Activated CD4-positive, alpha-beta T cell treated with anti-CD3 and anti-CD28 coated beads for 1 hour (primary cell): ENCODE results near the gene ARMC9.
A peak's percentile ranks its signal among the peaks of the same experiment; 100 is the strongest.

Experiments used
- DNase-seq: peaks from one replicate; pipeline ENCODE4 v3.0.0-alpha.2; 2020

The ARMC9 gene

DNA sequence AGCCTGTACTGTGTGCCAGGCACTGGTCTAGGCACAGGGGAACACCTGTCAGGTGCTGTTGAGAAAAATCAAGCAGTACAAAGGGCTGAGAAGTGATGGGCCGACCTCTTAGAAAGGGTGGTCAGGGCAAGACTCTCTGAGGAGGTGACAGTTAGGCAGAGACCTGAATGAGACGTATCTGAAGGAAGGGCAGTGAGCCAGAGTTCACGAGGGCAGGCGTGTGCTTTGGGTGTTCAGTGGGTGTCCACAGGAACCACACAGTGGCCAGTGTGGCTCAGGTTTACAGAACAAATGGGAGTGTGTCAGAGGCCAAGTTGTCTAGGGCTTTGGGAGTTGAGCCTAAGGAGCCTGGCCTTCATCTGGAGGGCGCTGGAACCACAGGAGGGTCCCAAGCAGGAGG, 6.2 kb downstream of the ARMC9 start:
- DNase-seq: no peak

DNA sequence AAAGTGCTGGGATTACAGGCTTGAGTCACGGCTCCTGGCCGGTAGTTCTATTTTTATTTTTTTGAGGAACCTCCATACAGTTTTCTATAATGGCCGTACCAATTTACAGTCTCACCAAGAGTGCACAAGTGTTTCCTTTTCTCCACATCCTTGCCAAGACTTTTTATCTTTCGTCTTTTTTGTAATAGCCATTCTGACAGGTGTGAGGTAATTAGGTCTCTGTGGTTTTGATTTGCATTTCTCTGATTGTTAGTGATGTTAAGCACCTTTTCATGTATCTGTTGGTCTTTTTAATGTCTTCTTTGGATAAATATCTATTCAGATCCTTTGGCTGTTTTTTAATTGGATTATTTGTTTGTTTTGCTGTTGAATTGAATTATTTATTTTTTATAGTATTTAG, 9.3 kb downstream of the ARMC9 start:
- DNase-seq: no peak

DNA sequence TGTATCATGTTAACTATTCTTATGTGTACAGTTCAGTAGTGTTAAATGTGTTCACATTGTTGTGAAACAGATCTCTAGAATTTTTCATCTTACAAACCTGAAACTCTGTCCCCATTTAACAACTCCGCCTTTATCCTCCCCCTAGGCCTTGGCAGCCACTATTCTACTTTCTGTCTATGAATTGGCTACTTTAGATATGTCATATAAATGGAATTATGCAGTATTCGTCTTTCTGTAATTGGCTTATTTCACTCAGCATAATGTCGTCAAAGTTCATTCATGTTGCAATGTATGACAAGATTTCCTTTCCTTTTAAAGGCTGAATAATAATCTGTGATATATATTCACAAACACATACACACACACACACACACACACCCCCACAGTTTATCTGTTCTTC, 12.4 kb downstream of the ARMC9 start:
- no peak for DNase-seq

DNA sequence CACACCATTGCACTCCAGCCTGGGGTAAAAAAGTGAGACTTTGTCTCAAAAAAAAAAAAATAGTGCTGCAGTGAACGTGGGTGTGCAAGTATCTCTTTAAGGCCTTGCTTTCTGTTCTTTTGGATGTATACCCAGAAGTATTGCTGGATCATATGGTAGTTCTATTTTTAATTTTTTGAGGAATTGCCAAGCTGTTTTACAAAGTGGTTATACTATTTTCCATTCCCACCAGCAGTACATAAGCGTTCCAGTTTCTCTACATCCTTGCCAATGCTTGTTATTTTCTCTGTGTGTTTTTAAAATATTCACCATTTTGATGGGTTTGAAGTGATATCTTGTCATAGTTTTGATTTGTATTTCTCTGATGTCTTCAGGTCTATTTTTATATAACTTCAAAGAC, 13.1 kb downstream of the ARMC9 start:
- DNase-seq: no peak

DNA sequence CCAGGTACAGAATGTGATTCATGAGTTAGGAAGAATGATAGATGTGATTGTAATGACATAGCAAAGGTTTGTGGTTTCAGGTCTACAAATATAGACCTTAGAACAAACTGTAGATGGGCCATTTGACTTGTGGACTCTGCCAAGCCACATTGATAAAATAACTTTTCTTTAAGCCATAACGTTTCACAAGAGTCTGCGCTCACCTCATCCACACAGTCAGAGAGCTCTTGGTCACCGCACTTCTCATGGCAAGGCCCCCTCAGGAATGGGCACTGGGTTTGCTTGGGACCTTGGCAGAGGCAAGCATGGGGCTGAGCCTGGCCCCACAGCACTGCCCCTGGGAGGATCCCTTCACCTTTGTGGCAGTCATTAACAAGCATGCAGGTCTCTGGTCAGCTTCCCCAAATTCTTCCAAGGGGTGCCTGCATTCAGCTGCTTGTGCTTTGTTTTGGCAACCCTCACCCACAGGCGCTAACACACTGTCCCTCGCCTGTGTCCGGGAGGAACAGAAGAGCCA, 14.0 kb downstream of the ARMC9 start:
- DNase-seq: no peak

DNA sequence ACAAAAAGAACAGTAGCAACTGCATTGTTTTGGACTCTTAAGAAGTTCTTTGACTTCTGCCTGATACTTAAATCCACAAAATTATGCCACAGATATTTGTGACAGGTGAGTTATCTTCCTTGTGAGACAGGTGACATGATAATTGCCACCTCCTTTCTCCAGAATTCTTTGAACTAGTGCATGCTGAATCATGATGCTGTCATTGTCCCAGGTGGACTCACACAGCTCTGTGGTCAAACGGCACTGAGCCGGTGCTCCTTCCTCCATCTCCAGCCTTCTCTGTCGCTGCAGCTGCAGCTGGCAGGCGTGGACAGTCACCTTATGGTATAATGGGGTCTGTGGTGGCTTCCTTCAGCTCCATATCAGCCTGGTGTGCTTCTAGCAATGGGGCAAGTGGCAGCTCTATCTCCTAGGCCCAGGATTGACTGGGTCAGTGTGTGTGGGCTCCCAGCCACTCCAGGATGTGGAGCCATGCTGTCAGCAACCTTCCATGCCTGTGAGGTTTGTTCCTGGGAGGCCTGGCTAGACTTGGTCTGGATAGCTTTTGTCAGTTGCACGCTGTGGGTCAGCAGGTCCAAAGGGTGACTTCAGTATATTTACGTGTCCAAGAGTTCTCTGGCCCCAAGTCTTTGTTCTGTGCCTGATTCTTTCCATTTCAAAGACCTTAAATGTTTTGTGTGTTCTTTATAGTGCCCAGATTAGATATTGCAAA, 15.7 kb downstream of the ARMC9 start:
- no peak for DNase-seq

DNA sequence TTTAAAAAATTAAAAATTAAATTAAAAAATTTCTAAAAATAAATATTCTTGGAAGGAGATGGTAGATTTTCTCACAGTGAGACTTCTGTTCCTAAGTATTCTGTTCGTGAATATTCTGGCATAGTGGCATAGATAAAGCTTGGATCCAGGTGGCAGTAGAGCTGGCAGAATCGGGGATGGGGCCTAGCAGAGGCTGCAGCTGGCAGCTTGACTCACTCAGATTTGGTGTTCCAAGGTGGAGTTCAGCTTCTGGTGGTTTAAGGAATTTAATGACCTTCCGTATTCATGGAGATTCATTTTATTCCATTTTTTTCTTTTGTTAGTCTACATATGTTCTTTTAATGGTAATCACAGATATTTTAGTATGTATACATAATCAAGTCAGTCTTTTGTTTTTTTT, 19.9 kb downstream of the ARMC9 start:
- no peak for DNase-seq

DNA sequence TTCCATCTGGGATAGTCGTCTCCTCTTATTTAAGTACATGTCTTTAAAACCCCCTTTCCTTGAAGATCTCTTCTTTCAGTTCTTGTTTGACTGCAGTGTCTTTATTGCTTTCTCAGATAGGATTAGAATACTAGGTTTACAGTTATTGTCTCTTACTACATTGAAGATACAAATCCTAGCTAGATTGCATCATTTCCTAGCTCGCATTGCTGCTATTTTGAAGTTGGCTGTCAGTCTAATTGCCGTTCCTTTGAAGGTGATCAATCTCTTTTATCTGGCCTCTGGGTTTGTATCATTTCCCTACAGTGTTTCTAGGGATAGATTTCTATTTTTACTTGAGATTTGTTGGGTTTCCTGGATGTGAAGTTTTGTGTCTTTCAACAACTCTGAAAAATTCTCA, 20.9 kb downstream of the ARMC9 start:
- DNase-seq: no peak

DNA sequence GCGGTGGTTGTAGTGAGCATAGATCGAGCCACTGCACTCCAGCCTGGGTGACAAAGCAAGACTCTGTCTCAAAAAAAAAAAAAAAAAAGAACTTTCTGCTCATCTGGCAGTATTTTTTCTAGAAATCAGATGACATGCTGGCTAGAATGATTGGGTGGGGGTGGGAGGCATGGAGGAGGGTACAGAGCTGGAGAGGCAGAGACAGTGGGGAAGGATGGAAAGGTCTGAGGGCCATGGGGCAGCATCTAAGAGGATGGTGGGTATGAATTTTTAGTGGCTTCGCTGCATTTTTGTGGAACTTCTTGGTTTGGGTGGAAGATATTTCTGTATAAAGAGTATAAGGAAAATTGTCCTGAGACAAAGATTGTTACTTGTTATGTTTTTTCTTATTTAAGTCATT, 23.3 kb downstream of the ARMC9 start:
- no peak for DNase-seq

DNA sequence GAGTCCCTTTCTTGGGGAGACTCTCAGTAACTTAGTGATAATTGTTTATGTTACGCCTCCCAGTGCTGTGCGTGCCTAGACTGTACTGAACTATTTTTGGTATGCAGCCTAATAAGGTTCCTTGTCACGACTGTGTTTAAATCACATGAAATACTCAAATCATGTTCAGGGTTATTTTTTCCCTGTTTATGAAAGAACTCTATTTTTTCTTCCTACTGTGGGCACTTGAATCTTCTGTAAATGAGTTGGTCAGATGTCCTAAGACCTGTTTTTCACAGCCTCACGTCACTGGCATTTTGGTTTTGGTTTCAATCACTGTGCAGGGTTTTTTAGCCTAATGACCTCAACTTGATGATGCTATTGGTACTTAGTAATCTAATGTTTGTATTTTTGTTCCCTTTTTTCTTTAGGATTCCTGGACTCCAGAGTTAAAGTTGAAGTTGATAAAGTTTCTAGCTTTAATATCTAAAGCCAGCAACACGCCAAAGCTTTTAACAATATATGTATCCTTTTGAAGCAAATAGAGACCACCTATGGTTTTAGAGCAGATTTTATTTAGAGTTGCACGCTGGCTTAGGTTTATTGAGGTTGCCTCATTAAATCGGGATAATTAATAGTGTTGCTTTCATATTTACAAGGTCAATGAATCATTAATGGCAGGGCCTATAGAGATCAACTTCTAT, 24.0 kb downstream of the ARMC9 start:
- DNase-seq: no peak

DNA sequence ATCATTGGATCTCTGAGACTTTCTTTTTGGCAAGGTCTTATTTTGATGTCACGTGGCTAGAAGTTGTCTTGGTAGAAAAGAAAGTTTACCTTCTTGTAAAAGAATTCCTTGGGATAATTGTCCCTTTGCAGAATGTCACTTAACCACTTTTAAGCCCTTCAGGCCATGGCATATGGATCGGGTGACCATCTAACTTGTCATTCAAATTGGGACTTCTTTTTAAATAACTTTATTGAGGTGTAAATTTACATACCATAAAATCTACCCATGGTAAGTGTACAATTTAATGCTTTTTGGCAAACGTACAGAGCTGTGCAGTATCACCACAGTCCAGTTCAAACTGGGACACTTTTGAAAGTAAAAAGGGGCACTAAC, 24.6 kb downstream of the ARMC9 start:
- DNase-seq: no peak

DNA sequence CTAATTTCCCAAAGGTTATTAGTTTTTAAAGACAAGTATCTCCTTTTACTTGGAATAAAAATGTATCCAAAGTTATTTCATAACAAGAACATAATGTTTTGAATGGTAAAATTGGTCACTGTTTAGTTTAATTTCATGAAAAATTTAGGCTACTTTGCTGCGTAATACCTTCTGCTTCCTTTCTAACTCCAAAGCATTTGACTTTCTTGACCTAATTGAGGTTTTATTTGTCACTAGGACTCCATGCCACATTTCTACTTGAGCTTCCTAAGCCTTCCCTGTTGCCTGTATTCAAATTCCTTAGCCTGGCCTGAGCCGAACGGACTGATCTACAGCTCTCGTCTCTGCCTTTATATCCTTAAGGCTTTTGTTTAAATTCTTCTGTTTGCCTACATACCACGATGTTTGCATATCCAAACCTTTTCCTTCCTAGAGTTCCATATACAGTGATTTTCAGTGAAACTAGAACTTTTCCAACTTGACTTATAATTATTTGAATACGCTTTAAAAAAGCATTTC, 25.1 kb downstream of the ARMC9 start:
- no peak for DNase-seq

DNA sequence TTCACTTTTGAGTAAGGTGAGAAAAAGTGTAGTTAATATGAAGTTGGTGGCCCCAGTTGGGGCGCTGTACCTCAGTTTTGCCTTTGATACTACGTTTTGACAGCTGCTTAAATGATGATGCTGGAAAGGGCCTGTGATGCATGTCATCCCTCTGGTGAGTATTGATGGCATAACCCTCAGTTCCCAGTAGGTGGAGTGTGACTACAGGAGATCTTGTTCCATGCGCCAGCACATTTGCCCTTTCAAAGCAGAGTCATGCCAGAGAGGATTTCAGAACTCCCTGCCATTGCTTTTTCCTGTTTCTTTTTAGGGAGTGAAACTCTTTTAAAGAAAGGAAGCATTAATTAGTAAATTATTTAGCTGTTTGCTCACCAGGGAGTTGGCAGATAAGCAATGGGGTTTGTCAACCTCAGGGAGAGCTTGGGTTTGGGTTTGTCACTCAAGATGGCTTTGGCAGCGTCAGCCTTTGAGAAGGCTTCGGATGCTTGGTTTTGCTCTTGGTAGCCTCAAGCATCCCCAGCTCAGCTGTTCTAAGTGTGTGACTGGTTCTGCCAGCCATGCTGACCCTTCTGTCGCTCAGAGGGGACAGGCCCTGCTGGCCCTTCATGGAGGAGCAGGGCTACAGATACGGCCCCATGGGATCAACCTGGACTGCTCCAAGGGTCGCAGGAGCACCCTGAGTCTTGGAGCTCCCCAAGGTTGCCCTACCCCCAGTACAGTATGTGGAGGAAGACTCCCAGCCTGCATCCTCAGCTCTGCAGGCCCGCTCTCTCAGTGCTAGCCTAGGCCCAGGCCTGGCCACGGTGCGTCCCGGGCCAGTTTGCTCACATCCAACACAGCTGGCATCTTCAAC, 29.1 kb downstream of the ARMC9 start:
- DNase-seq: peak; percentile 13

DNA sequence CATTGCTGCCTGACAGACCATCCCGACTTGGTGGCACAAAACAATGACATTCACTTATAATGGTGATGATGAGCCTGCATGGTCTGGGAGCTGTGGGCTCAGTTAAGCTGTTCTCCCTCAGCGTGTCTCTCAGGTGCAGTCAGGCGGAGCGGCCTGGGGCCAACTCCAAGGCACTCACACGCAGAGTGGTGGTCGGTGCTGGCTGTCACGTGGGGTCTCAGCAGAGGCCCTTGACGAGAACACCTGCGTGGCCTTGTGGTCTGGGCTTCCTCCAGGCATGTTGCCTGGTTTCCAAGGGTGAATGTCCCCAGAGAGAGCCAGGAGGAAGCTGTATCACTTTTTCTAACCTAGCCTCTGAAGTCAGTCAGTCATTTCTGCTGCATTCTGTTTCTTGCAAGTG, 29.8 kb downstream of the ARMC9 start:
- no peak for DNase-seq

DNA sequence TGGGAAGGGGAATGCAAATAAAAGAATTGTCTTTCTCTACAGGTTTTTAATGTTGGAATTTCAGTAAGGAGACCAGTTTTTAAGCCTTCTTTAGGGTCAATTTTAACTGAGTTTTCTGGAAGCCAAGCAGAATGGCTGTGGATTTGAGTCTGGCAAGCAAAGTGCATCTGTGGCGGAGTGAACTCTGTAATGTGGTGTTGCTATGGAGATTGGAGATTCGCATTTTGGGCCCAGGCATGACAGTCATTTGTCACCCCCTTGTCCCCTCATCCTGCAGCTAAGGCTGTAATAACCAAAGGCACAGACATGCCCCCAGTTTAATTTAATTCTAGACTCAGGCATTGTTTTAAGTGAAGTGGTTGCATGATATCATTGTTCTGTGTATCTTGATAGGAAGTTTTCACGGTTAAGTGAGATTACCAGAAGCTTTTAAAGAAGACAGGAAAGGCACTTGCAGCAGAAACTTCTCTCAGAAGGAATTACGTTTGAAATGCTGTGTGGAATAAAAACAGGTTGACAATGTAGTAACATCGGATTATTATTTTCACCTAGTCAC, 30.6 kb downstream of the ARMC9 start:
- no peak for DNase-seq

DNA sequence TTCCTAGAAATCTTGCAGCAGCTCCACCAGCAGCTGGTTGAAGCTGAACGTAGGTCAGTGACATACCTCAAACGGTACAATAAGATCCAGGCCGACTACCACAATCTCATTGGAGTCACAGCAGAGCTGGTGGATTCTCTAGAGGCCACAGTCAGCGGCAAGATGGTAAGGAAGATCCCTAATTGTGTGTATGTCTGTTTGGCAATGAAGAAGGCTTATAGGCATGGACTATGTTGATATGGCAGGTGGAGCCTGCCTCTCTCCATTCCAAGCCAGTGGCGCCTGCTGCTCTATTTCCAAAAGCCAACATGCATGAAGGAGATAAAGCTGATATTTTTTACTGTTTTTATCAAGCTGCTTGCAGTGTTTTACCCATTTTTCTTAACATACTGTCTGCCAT, 36.8 kb downstream of the ARMC9 start:
- DNase-seq: no peak

DNA sequence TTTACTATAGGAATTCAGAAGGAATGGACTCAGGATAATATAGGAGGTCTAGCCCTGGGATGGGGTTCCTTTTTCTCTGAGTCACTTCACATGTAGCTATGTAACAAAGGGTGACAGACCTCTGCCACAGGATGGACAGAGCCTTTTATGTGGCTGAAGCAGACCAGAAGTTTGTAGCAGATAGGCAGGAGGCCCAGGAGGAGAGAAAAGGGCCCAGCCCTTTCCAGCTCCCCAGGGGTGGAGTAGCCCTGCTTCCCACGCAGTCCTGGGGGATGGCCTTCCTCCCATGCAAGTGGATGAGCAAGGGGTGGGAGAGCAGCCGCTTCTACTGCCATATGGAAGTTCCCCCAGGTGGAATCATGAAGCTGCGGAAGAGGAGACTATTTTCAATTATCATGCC, 40.3 kb downstream of the ARMC9 start:
- DNase-seq: no peak

DNA sequence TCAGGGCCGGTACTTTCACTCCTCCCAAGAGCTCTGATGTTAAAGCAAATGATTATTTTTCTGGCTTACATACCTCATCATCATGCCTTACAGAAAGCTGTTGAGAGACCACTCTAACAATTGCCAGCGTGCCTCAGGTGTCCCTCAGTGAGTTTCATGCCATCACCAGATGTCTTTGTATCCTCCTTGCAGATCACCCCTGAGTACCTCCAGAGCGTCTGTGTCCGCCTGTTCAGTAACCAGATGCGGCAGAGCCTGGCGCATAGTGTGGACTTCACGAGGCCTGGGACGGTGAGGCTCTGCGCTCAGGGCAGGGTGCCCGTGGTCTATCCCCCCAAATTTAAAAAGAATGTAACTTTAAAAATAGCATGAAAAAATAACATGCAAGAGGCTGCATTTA, 41.3 kb downstream of the ARMC9 start:
- DNase-seq: no peak

DNA sequence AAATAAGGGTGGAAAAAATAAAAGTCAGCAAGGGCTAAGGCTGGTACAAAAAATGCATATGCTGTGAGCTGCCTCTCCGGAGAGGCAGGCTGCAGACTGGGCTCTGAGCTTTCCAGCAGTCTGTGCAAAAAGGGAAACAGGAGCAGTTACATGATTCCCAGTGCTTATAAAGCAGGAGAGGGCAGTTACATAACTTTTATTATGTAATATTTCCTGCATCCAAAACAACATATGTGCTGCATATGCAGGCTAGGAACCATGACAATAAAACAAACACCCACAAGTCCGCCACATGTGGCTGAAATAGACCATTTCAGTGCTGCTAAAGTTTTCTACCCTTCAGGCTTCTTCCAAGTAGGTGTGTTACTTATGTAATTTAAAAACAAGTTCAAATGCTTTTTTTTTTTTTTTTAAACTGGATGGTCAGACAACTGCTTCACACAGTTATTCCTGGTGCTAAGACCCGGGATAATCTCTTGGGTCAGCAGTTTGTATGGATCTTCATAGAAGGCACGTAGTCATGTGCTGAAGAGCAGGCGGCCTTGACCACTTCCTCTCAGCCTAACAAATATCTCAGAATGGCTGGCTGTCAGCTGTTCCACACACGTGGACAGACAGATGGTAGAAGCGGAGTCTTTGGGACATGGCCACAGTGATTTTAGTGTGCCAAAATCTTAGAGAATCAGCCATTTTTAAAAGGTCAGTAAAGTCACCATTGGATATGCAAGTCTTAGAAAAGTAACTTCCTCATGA, 43.5 kb downstream of the ARMC9 start:
- DNase-seq: no peak

DNA sequence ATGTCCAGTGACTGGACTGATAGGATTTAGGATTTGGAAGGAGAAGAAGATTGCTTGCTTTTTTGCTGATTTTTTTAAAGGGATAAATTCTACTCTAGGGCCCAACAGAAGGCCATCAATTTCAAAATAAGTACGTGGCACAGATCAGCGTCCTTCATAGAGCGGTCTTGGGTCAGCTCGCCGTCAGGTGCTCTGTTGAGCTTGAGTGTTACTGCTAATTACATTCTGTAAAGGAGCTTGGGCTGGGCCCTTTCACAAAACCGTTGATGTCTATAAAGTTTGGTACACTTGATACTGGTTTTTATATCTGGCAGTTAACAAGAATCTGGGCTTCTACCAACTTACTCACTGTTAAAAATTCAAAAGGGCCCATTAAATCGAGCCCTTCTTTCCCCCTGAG, 45.4 kb downstream of the ARMC9 start:
- no peak for DNase-seq

DNA sequence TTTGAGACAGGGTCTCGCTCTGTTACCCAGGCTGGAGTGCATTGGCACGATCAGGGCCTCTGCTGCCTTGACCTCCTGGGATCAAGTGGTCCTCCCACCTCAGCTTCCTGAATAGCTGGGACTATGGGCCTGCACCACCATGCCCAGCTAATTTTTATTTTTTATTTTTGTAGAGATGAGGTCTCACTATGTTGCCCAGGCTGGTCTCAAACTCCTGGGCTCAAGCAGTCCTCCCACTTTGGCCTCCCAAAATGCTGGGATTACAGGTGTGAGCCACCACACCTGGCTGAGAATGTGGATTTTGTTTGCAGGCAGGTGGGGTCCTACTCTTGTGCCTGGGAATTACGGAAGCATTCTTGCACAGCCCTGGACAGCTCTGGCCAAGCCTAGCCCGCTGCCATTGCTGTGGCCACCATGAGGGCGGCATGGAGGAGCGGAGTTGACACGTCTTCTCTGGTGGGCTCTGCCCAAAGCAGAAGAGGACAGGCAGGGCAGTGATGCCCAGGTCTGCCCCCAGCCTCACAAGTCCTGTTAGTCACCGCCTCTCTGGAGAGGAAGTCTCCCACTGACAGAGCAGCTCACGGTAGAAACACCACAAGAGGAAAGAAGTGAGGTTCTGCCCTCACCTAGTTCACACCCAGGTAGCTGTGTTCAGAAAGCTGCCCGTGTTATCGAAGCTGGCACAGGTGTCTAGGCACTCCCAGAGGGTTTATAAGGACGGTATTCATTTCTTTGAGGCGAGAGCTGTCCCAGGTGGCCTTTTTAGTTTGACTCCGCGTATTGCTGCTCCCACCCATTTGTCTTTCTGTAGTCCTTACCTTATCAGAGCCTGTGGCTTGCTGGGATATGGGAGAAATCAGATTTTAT, 46.2 kb downstream of the ARMC9 start:
- no peak for DNase-seq
